Measurements from ENCODE around the gene RPL9. TPM values are rescaled to one million over a fixed set of nuclear protein-coding genes. Genes with fewer than 3 reads are reported as not detected.
A peak's percentile ranks its signal among the peaks of the same experiment; 100 is the strongest.
"Not testable (repeated sequence)": the region's sequence is repeated elsewhere in the genome, so short reads cannot be mapped to it uniquely, and the experiment has no call there.

Gene RPL9
- total RNA-seq = 1,144 and 1,147 TPM in 2 replicates
- long read RNA-seq, transcript RPL9-214 (8 exons, 2,354 nt) = major isoform, 448 of 503 reads
- long read RNA-seq, transcript RPL9-203 (7 exons, 1,127 nt) = minor isoform, 29 of 503 reads
- long read RNA-seq, partial matches to known transcripts = 2 of 503 reads
- long read RNA-seq, other reads (novel, unspliced or antisense) = 19 of 503 reads

GRCh38 chr4:39458505-39459300 lies at the start of gene RPL9, which contains the start of gene LIAS:
Gene RPL9 (minus strand): TSS chr4:39458922. CDS start chr4:39458439, 483 bp downstream.
Gene LIAS (plus strand): TSS chr4:39459056. CDS start chr4:39459118, 62 bp downstream.
- peaks cover 41% of the 10 kb centered on the region for H3K4me1 Mint-ChIP-seq (ENCODE audit: unreplicated experiment)
- TF ChIP-seq CTCF (IDR thresholded peaks at IDR 0.05) = no peak
- peaks cover 49% of the 10 kb centered on the region for H3K36me3 Mint-ChIP-seq (ENCODE audit: unreplicated experiment)
- no peaks in the 10 kb centered on the region for H3K27me3 Mint-ChIP-seq (ENCODE audit: unreplicated experiment)
- no peaks in the 10 kb centered on the region for H3K9me3 Mint-ChIP-seq (ENCODE audit: unreplicated experiment)
- peak within 1 kb of the TSS; percentile 96 for H3K4me3 Mint-ChIP-seq (ENCODE audit: unreplicated experiment)
- peak within 1 kb of the TSS; percentile 99 for H3K27ac Mint-ChIP-seq (ENCODE audit: unreplicated experiment)
- peak; percentile 97 for DNase-seq (ENCODE audit: extremely low spot score, unreplicated experiment)

GRCh38 chr4:39505581-39505980 lies 46.9 kb upstream of the RPL9 start:
- Mint-ChIP-seq H3K36me3 (ENCODE audit: unreplicated experiment) (peaks cover 57% of the 10 kb centered on the region), H3K27me3 (ENCODE audit: unreplicated experiment) (no peaks in the 10 kb centered on the region), H3K4me1 (ENCODE audit: unreplicated experiment) (peaks cover 46% of the 10 kb centered on the region), H3K9me3 (ENCODE audit: unreplicated experiment) (no peaks in the 10 kb centered on the region), H3K4me3 (ENCODE audit: unreplicated experiment) (no peak overlapping the region), H3K27ac (ENCODE audit: unreplicated experiment) (peak overlapping the region; percentile 60)
- DNase-seq (ENCODE audit: extremely low spot score, unreplicated experiment) = no peak
- no peak for TF ChIP-seq CTCF (IDR thresholded peaks at IDR 0.05)

GRCh38 chr4:39504538-39504937 lies 45.8 kb upstream of the RPL9 start:
- Mint-ChIP-seq H3K9me3 (ENCODE audit: unreplicated experiment) (no peaks in the 10 kb centered on the region), H3K4me3 (ENCODE audit: unreplicated experiment) (no peak overlapping the region), H3K27me3 (ENCODE audit: unreplicated experiment) (no peaks in the 10 kb centered on the region), H3K27ac (ENCODE audit: unreplicated experiment) (peak overlapping the region; percentile 86), H3K36me3 (ENCODE audit: unreplicated experiment) (peaks cover 53% of the 10 kb centered on the region), H3K4me1 (ENCODE audit: unreplicated experiment) (peaks cover 47% of the 10 kb centered on the region)
- TF ChIP-seq CTCF (IDR thresholded peaks at IDR 0.05) = no peak
- DNase-seq (ENCODE audit: extremely low spot score, unreplicated experiment) = peak; percentile 10

- peak overlapping the region; percentile 86 for H3K27ac Mint-ChIP-seq (ENCODE audit: unreplicated experiment)
Measured at GRCh38 chr4:39502664-39503035, 43.9 kb upstream of the RPL9 start.

GRCh38 chr4:39502019-39502663 lies 43.4 kb upstream of the RPL9 start:
- Mint-ChIP-seq H3K9me3 (ENCODE audit: unreplicated experiment) (no peaks in the 10 kb centered on the region), H3K27me3 (ENCODE audit: unreplicated experiment) (no peaks in the 10 kb centered on the region), H3K4me3 (ENCODE audit: unreplicated experiment) (no peak overlapping the region), H3K36me3 (ENCODE audit: unreplicated experiment) (peaks cover 55% of the 10 kb centered on the region), H3K27ac (ENCODE audit: unreplicated experiment) (peak overlapping the region; percentile 86), H3K4me1 (ENCODE audit: unreplicated experiment) (peaks cover 52% of the 10 kb centered on the region)
- no peak for TF ChIP-seq CTCF (IDR thresholded peaks at IDR 0.05)
- DNase-seq (ENCODE audit: extremely low spot score, unreplicated experiment) = peak; percentile 17

More at GRCh38 chr4:39502664-39503035, 43.9 kb upstream of the RPL9 start:
- not testable (repeated sequence) for H3K9me3 Mint-ChIP-seq (ENCODE audit: unreplicated experiment); H3K4me3 Mint-ChIP-seq (ENCODE audit: unreplicated experiment); H3K27me3 Mint-ChIP-seq (ENCODE audit: unreplicated experiment)
- peaks cover 54% of the 10 kb centered on the region for H3K36me3 Mint-ChIP-seq (ENCODE audit: unreplicated experiment)
- peak; percentile 79 for DNase-seq (ENCODE audit: extremely low spot score, unreplicated experiment)
- H3K4me1 Mint-ChIP-seq (ENCODE audit: unreplicated experiment) = peaks cover 52% of the 10 kb centered on the region
